Measurements from ENCODE around the gene MEF2C. TPM values are rescaled to one million over a fixed set of nuclear protein-coding genes. Genes with fewer than 3 reads are reported as not detected.
A peak's percentile ranks its signal among the peaks of the same experiment; 100 is the strongest.

Gene MEF2C
- total RNA-seq, 2 donors from 2014 or later = 36.1 to 57.5 TPM

DNA sequence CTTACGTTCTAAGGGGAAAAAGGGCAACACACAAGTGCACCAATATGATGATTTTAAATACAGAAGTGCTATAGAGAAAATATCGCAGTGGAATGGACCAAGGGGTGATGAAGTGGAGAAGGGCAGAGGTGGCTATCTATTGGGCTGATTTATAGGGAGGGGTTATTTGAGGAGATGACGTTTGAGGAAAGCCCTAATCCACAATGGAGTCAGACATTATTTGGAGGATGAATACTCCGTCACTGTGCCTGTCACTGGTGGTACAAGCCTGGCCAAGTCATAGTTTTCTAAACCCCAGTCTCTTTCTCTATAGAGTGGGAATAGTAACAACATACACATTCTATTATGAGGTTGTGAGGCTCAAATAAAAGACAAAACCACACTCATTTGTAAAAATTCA lies 48.5 kb downstream of the MEF2C start:
- TF ChIP-seq CTCF (IDR thresholded peaks at IDR 0.05) = no peak
- peaks cover 0 to 86% of the 10 kb centered on the region in 2 donors for H3K4me1 ChIP-seq
- H3K36me3 ChIP-seq = no peaks in the 10 kb centered on the region
- no peaks in the 10 kb centered on the region for H3K9me3 ChIP-seq
- peak overlapping the region; percentile 83 to 84 for H3K27ac ChIP-seq
- no peak overlapping the region for H3K4me3 ChIP-seq
- H3K27me3 ChIP-seq = no peaks in the 10 kb centered on the region
- no peak for DNase-seq (ENCODE audit: low spot score)

GRCh38 chr5:88834131-88834462 lies 48.9 kb downstream of the MEF2C start:
- H3K9me3 ChIP-seq = no peaks in the 10 kb centered on the region
- H3K4me3 ChIP-seq = peak overlapping the region in 1 of 2 donors; percentile 27
- H3K4me1 ChIP-seq = peaks cover 0 to 85% of the 10 kb centered on the region in 2 donors
- DNase-seq (ENCODE audit: low spot score) = no peak
- TF ChIP-seq CTCF (IDR thresholded peaks at IDR 0.05) = no peak
- H3K27ac ChIP-seq = peak overlapping the region; percentile 83 to 84
- H3K27me3 ChIP-seq = no peaks in the 10 kb centered on the region
- H3K36me3 ChIP-seq = no peaks in the 10 kb centered on the region

DNA sequence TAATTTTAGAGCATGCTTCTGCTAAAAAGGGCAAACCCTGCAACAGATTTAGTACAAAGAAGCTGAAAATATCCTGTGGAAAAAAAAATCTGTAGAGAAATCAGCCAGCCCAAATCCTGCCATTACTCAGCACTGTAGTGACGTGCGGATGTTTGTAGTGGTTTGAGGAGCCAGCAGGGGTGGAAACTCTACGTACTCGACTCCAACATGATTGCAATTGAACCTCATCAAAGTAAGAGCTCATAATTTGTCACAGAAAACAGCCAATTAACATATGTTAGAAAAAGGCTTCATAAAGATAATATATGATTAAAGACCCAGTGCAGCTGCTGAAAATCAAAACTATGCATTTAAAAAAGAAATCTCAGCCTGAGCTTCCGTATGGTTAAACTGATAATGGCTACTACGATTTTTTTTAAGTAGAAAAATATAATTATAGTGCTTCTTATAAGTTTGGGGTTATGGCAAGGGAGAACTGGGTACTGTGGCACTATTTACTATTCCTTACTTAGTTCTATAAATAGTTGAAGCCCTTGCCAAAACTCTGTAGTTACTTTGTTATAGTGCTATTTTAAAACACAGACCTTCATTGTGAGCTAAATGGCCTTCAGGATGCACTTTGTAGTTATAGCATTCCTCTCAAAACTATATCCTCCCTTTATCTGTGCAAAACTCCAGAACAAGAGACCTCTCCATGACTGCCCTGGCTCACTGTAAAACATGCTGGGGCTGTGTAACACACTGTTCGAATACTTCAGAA lies 49.4 kb downstream of the MEF2C start:
- peak overlapping the region in 1 of 2 donors; percentile 27 for H3K4me3 ChIP-seq
- peak overlapping the region; percentile 83 to 84 for H3K27ac ChIP-seq
- no peak for TF ChIP-seq CTCF (IDR thresholded peaks at IDR 0.05)
- H3K27me3 ChIP-seq = no peaks in the 10 kb centered on the region
- peaks cover 0 to 87% of the 10 kb centered on the region in 2 donors for H3K4me1 ChIP-seq
- H3K9me3 ChIP-seq = no peaks in the 10 kb centered on the region
- no peaks in the 10 kb centered on the region for H3K36me3 ChIP-seq
- peak; percentile 81 for DNase-seq (ENCODE audit: low spot score)

- Histone ChIP-seq H3K36me3 (no peaks in the 10 kb centered on the region), H3K27ac (peak overlapping the region; percentile 83 to 84), H3K9me3 (no peaks in the 10 kb centered on the region), H3K4me1 (peaks cover 0 to 93% of the 10 kb centered on the region in 2 donors), H3K4me3 (no peak overlapping the region), H3K27me3 (no peaks in the 10 kb centered on the region)
- no peak for DNase-seq (ENCODE audit: low spot score)
- no peak for TF ChIP-seq CTCF (IDR thresholded peaks at IDR 0.05)
These were observed 51.2 kb downstream of the MEF2C start for GRCh38 chr5:88831816-88832215.

- H3K27me3 ChIP-seq = no peaks in the 10 kb centered on the region
- H3K9me3 ChIP-seq = no peaks in the 10 kb centered on the region
- TF ChIP-seq CTCF (IDR thresholded peaks at IDR 0.05) = no peak
- H3K4me1 ChIP-seq = peaks cover 0 to 93% of the 10 kb centered on the region in 2 donors
- peak overlapping the region; percentile 77 to 83 for H3K27ac ChIP-seq
- no peak for DNase-seq (ENCODE audit: low spot score)
- no peak overlapping the region for H3K4me3 ChIP-seq
- no peaks in the 10 kb centered on the region for H3K36me3 ChIP-seq
These were observed 52.4 kb downstream of the MEF2C start for GRCh38 chr5:88830567-88830966.

DNA sequence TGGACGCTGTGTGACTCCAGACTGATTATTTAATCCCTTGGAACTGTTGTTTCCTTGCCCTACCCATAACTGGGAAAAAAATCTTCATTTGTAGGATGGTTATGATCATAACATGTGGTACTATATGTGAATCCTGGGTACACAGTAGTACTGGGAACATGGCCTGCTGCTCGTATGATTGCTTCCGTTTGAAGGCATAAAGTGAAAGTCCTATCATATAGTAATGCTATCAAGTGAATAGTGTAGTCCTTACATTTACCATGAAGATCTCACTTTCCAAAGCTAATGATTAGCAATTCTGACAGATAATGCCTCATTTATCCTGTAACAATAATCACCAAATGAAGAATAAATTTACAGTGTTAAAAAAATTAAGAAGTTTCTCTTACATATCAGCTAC lies 53.2 kb downstream of the MEF2C start:
- no peak for DNase-seq (ENCODE audit: low spot score)
- Histone ChIP-seq H3K36me3 (no peaks in the 10 kb centered on the region), H3K27ac (peak overlapping the region; percentile 77 to 83), H3K27me3 (no peaks in the 10 kb centered on the region), H3K4me1 (peaks cover 0 to 94% of the 10 kb centered on the region in 2 donors), H3K9me3 (no peaks in the 10 kb centered on the region), H3K4me3 (peak overlapping the region in 1 of 2 donors; percentile 25)
- no peak for TF ChIP-seq CTCF (IDR thresholded peaks at IDR 0.05)

Measured in right atrium auricular region (tissue), 2 donors.